Left ventricle myocardium inferior (tissue), 1 donor: ENCODE data around the gene CLSTN2. TPM values are rescaled to one million over a fixed set of nuclear protein-coding genes. Genes with fewer than 3 reads are reported as not detected.

Source experiments
- DNase-seq: peaks from one replicate; pipeline ENCODE4 v3.0.0-alpha.2; 2020
- H3K27ac ChIP-seq: fragments of 200-600 bp; replicated peaks from 2 replicates; pipeline ENCODE4 v1.8.0; 2021
- H3K27me3 ChIP-seq: fragments of 200-600 bp; 2 replicates; pipeline ENCODE4 v1.8.0; 2021; ENCODE audit warnings: low read depth
- H3K36me3 ChIP-seq: fragments of 200-600 bp; 2 replicates; pipeline ENCODE4 v1.8.0; 2021
- H3K4me1 ChIP-seq: fragments of 200-600 bp; 2 replicates; pipeline ENCODE4 v1.8.0; 2021
- H3K4me3 ChIP-seq: fragments of 200-600 bp; 2 replicates; pipeline ENCODE4 v1.8.0; 2021; ENCODE audit warnings: mild to moderate bottlenecking, moderate library complexity
- H3K9me3 ChIP-seq: fragments of 200-600 bp; replicated peaks from 2 replicates; pipeline ENCODE4 v1.8.0; 2021
- CTCF ChIP-seq: fragments of 200-600 bp; IDR thresholded peaks from 2 replicates; pipeline ENCODE4 v1.8.0; 2021; ENCODE audit warnings: antibody characterized with exemption, mild to moderate bottlenecking, borderline replicate concordance
- intact Hi-C: fragments of 100-400 bp; cut with micrococcal nuclease; formaldehyde crosslinking; loops from one replicate; pipeline ENCODE4 v1.11.0; 2022
- total RNA-seq: library from RNA; stranded (reverse); fragmentation: NEBNext Ultra II Directional; extraction: Animal tissue kit (Norgen Biotek cat#: 25700); gene quantifications from one replicate; pipeline ENCODE4 v1.2.1, GENCODE V29; 2021
- donor health status: DM: no; HTN: yes; CAD: no; lungs with severe emphysema.

Gene CLSTN2
- total RNA-seq, 1 donor from 2014 or later = 7.0 TPM

DNA sequence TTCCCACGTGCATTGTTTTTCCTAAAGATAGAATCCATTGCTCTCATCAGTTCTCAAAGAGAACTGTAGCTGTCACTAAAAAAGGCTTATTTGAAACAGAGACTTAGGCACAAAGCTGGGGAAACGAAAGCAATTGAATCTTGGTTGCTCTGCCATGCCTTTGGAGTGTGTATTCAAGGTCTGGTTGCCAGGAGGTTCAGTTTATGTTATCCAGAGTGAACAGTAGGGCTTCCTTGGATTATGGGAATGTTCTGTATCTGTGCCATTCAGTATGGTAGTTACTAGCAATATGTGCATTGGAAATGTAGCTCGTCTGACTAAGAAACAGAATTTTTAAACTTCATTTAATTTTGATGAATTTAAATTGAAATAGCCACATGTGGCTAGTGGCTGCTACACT lies 50.6 kb downstream of the CLSTN2 start:
- H3K36me3 ChIP-seq = no peaks in the 10 kb centered on the region
- DNase-seq = no peak
- intact Hi-C loops = no loop called here
- no peak for TF ChIP-seq CTCF
- H3K4me3 ChIP-seq = no peak overlapping the region
- no peaks in the 10 kb centered on the region for H3K9me3 ChIP-seq
- H3K27me3 ChIP-seq = no peaks in the 10 kb centered on the region
- no peak overlapping the region for H3K27ac ChIP-seq
- no peaks in the 10 kb centered on the region for H3K4me1 ChIP-seq

DNA sequence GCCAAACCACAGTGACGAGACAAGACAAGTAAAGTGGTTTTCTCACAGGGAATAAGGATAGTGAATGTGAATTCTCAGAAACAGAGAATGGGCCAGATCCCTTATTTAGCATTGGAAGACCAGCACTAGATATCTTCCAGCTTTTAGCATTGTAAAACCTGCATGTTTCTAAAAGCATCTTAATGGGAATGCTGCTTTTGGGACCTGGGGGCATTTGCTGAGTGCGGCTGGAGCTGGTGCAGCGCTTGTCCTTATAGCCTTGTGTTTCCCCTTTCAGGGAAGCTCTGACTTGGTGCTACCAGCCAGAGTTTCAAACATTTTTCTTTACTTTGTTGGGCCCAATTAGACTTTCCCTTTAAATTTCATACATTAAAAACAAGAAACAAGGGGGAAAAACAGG lies 52.9 kb downstream of the CLSTN2 start:
- no peak for DNase-seq
- H3K4me3 ChIP-seq = no peak overlapping the region
- no peaks in the 10 kb centered on the region for H3K36me3 ChIP-seq
- no peaks in the 10 kb centered on the region for H3K4me1 ChIP-seq
- intact Hi-C loops = no loop called here
- H3K27me3 ChIP-seq = no peaks in the 10 kb centered on the region
- H3K27ac ChIP-seq = no peak overlapping the region
- H3K9me3 ChIP-seq = no peaks in the 10 kb centered on the region
- no peak for TF ChIP-seq CTCF

DNA sequence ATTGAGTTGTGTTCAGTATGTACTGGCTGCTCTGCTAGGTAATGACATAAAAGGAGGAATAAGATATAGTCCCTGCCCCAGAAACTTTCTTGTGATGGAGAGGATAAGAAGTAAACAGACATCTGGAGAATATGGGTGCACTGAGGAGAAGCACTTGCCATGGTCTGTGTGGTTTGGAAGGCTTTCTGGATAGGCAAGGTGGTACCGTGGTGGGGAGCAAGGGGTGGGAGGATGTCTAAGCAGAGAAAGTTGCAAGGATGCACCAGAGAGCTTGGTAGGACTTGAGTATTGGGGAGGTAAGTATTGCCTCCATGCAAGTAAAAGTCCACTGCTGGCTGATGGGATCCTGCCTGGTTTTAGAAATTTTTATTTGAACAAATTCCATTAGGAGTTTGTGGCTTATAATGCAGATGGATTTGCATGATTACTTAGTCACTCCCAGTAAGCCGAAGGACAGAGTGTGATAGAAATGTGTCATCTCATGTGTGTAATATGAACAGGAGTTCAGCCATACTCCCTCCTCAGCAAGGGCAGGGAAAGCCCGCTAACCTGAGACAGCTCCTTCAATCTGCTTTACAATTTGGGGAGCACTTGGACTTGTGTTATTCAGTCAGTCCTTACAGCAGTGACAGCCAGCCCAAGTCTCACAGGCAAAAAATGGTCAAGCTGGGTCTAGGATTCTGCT lies 53.6 kb downstream of the CLSTN2 start:
- no peak for DNase-seq
- no peaks in the 10 kb centered on the region for H3K9me3 ChIP-seq
- intact Hi-C loops = no loop called here
- no peak overlapping the region for H3K4me3 ChIP-seq
- H3K4me1 ChIP-seq = no peaks in the 10 kb centered on the region
- H3K27me3 ChIP-seq = no peaks in the 10 kb centered on the region
- TF ChIP-seq CTCF = no peak
- H3K36me3 ChIP-seq = no peaks in the 10 kb centered on the region
- H3K27ac ChIP-seq = no peak overlapping the region

GRCh38 chr3:139994891-139995290 lies 59.9 kb downstream of the CLSTN2 start:
- H3K36me3 ChIP-seq = no peaks in the 10 kb centered on the region
- no peaks in the 10 kb centered on the region for H3K9me3 ChIP-seq
- intact Hi-C loops = no loop called here
- no peak overlapping the region for H3K4me3 ChIP-seq
- TF ChIP-seq CTCF = no peak
- no peak for DNase-seq
- H3K4me1 ChIP-seq = no peaks in the 10 kb centered on the region
- H3K27ac ChIP-seq = no peak overlapping the region
- H3K27me3 ChIP-seq = no peaks in the 10 kb centered on the region

- Histone ChIP-seq H3K36me3 (no peaks in the 10 kb centered on the region), H3K4me1 (peaks cover 7% of the 10 kb centered on the region), H3K27ac (no peak overlapping the region), H3K9me3 (peaks cover 5% of the 10 kb centered on the region), H3K4me3 (no peak overlapping the region), H3K27me3 (no peaks in the 10 kb centered on the region)
- intact Hi-C loops = no loop called here
- no peak for TF ChIP-seq CTCF
- DNase-seq = no peak
These were observed 69.3 kb downstream of the CLSTN2 start for GRCh38 chr3:140004271-140004670.
